ENCODE data around the gene KCNIP2.
A peak's percentile ranks its signal among the peaks of the same experiment; 100 is the strongest.

KCNIP2 gene

GRCh38 chr10:101828766-101829551 lies 14.6 kb downstream of the KCNIP2 start:
- Mint-ChIP-seq H3K27me3 (ENCODE audit: low read depth, poor library complexity) (peaks cover 7% of the 10 kb centered on the region), H3K36me3 (ENCODE audit: low read depth) (peaks cover 20% of the 10 kb centered on the region), H3K9me3 (no peaks in the 10 kb centered on the region), H3K4me3 (no peak overlapping the region), H3K4me1 (peaks cover 54% of the 10 kb centered on the region), H3K27ac (no peak overlapping the region)
- TF ChIP-seq CTCF (IDR thresholded peaks at IDR 0.05), result no peak
- no peak for DNase-seq

GRCh38 chr10:101827919-101828600 lies 15.5 kb downstream of the KCNIP2 start:
- Mint-ChIP-seq H3K4me1 (peaks cover 45% of the 10 kb centered on the region), H3K27ac (no peak overlapping the region), H3K36me3 (ENCODE audit: low read depth) (peaks cover 20% of the 10 kb centered on the region), H3K9me3 (no peaks in the 10 kb centered on the region), H3K27me3 (ENCODE audit: low read depth, poor library complexity) (peaks cover 3% of the 10 kb centered on the region), H3K4me3 (no peak overlapping the region)
- DNase-seq, result no peak
- no peak for TF ChIP-seq CTCF (IDR thresholded peaks at IDR 0.05)

GRCh38 chr10:101826852-101827434 lies 16.7 kb downstream of the KCNIP2 start:
- Mint-ChIP-seq H3K4me3 (peak overlapping the region; percentile 13), H3K9me3 (no peaks in the 10 kb centered on the region), H3K4me1 (peaks cover 37% of the 10 kb centered on the region), H3K27me3 (ENCODE audit: low read depth, poor library complexity) (peaks cover 3% of the 10 kb centered on the region), H3K36me3 (ENCODE audit: low read depth) (peaks cover 26% of the 10 kb centered on the region), H3K27ac (no peak overlapping the region)
- no peak for TF ChIP-seq CTCF (IDR thresholded peaks at IDR 0.05)
- no peak for DNase-seq

DNA sequence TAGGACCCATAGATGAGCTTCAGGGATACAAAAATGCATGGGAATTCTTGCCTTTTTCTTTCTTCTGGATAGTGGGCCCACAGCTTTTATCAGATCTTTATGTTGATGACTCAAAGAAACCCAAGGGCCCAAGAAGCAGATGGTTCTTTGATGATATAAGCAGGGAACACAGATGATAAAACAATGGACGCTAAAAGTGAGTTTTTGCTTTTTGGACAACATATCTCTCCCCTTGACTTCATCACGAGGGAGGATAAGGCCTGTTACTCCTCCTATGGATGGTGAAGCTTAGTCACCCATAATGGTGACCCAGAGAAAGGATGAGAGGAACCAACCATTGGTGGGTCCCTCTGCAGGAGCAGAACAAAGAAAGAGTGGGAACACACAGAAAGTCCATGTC lies 18.9 kb downstream of the KCNIP2 start:
- H3K4me1 Mint-ChIP-seq, result peaks cover 28% of the 10 kb centered on the region
- no peak for TF ChIP-seq CTCF (IDR thresholded peaks at IDR 0.05)
- H3K4me3 Mint-ChIP-seq, result no peak overlapping the region
- H3K9me3 Mint-ChIP-seq, result no peaks in the 10 kb centered on the region
- H3K36me3 Mint-ChIP-seq (ENCODE audit: low read depth), result peaks cover 35% of the 10 kb centered on the region
- DNase-seq, result no peak
- peaks cover 3% of the 10 kb centered on the region for H3K27me3 Mint-ChIP-seq (ENCODE audit: low read depth, poor library complexity)
- no peak overlapping the region for H3K27ac Mint-ChIP-seq

GRCh38 chr10:101818872-101819633 lies 24.5 kb downstream of the KCNIP2 start:
- H3K27me3 Mint-ChIP-seq (ENCODE audit: low read depth, poor library complexity), result no peaks in the 10 kb centered on the region
- H3K36me3 Mint-ChIP-seq (ENCODE audit: low read depth), result peaks cover 21% of the 10 kb centered on the region
- H3K27ac Mint-ChIP-seq, result peak overlapping the region; percentile 97
- peak; percentile 38 for DNase-seq
- peak overlapping the region; percentile 92 for H3K4me3 Mint-ChIP-seq
- peaks cover 49% of the 10 kb centered on the region for H3K4me1 Mint-ChIP-seq
- no peaks in the 10 kb centered on the region for H3K9me3 Mint-ChIP-seq
- no peak for TF ChIP-seq CTCF (IDR thresholded peaks at IDR 0.05)
